HL-60 (cell line): ENCODE measurements around the gene NANP.
"Not testable (repeated sequence)": the region's sequence is repeated elsewhere in the genome, so short reads cannot be mapped to it uniquely, and the experiment has no call there.

Experiments
- DNase-seq, 2 experiments: peaks; one replicate each; pipeline ENCODE4 v3.0.0-alpha.2; 2010 to 2020; ENCODE audit warnings: low read depth in 1 of 2, low spot score in 1 of 2
- H3K27ac ChIP-seq: fragments of 250-450 bp; sonication (Bioruptor Pico); replicated peaks from 2 replicates; pipeline ENCODE4 v1.5.1; 2020; ENCODE audit warnings: mild to moderate bottlenecking, moderate library complexity
- H3K27me3 ChIP-seq: fragments of 250-450 bp; sonication (Bioruptor Pico); 2 replicates; pipeline ENCODE4 v1.5.1; 2021; ENCODE audit warnings: mild to moderate bottlenecking, moderate library complexity; ENCODE audit not compliant: insufficient read depth, poor library complexity, severe bottlenecking
- H3K4me3 ChIP-seq: replicated peaks from 2 replicates; pipeline ENCODE4 v1.5.1; 2011; ENCODE audit warnings: mild to moderate bottlenecking, control low read depth, low read length; ENCODE audit not compliant: insufficient read depth
- GABPA ChIP-seq: IDR thresholded peaks from 2 replicates; pipeline ENCODE4 v1.6.1; 2012; ENCODE audit warnings: low read depth
- POLR2AphosphoS5 ChIP-seq: IDR thresholded peaks from 2 replicates; pipeline ENCODE4 v1.6.1; 2012; ENCODE audit warnings: low read depth
- REST ChIP-seq: IDR thresholded peaks from 2 replicates; pipeline ENCODE4 v1.6.1; 2012; ENCODE audit warnings: low read depth; ENCODE audit not compliant: insufficient replicate concordance
- SPI1 ChIP-seq: IDR thresholded peaks from 2 replicates; pipeline ENCODE4 v1.6.1; 2012; ENCODE audit warnings: low read depth, mild to moderate bottlenecking, borderline replicate concordance
- TF ChIP-seq, protein P1 (sequence below): IDR thresholded peaks from one replicate; pipeline ENCODE4 v1.5.1; 2011; ENCODE audit warnings: low read length, control low read depth, inconsistent platforms; ENCODE audit not compliant: insufficient read depth

NANP gene

DNA sequence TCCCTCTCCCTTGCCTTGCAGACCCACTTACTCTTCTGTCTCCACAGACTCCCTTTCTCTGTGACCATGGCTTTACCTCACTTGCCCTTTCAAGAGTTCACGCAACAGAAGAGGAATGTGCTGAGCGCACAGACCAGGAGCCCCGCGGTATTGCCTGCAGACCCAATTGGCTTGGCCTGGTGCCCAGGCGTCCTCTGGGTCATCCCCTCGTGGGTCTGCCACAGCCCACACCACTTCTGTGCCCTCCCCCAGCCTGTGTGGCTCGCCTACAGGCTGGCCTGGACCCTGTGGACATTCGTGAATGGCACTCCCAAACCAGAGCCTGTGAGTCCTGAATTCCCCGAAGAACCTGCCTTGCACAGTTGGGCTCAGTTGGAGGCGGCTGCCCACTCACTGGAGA lies 23.2 kb downstream of the NANP start:
- H3K27me3 ChIP-seq: no peaks in the 10 kb centered on the region
- H3K4me3 ChIP-seq: no peak overlapping the region
- H3K27ac ChIP-seq: no peak overlapping the region
- DNase-seq: no peak
- TF ChIP-seq GABPA (no peak), POLR2AphosphoS5 (no peak), REST (no peak), SPI1 (no peak)
- TF ChIP-seq, protein P1, sequence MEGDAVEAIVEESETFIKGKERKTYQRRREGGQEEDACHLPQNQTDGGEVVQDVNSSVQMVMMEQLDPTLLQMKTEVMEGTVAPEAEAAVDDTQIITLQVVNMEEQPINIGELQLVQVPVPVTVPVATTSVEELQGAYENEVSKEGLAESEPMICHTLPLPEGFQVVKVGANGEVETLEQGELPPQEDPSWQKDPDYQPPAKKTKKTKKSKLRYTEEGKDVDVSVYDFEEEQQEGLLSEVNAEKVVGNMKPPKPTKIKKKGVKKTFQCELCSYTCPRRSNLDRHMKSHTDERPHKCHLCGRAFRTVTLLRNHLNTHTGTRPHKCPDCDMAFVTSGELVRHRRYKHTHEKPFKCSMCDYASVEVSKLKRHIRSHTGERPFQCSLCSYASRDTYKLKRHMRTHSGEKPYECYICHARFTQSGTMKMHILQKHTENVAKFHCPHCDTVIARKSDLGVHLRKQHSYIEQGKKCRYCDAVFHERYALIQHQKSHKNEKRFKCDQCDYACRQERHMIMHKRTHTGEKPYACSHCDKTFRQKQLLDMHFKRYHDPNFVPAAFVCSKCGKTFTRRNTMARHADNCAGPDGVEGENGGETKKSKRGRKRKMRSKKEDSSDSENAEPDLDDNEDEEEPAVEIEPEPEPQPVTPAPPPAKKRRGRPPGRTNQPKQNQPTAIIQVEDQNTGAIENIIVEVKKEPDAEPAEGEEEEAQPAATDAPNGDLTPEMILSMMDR: no peak

- Histone ChIP-seq H3K27ac (no peak overlapping the region), H3K27me3 (no peaks in the 10 kb centered on the region), H3K4me3 (no peak overlapping the region)
- TF ChIP-seq, protein P1: no peak
- no peak for DNase-seq
These were observed 31.5 kb downstream of the NANP start for GRCh38 chr20:25592135-25592852.

DNA sequence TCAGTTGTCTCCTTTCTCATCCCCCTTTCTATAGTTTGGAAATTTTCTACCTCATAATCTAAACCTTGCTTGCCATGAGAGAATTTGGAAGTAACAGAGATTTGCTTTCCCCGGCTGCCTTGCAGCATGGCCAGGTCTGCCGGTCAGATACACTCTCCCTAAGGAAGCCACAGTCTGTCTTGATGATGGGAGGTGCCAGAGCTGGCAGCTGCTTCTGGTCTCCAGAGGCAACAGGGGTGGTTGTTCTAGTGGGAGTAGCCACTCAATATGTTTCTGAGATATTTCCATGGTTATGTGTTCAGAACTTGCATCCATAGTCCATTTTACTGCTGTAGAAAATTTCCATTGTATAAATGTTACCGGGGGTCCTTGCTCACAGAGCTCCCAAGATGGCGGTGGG lies 33.0 kb downstream of the NANP start:
- DNase-seq, H3K27me3 ChIP-seq, H3K4me3 ChIP-seq, H3K27ac ChIP-seq: not testable (repeated sequence)

GRCh38 chr20:25588491-25588890 lies 35.3 kb downstream of the NANP start:
- TF ChIP-seq, protein P1: no peak
- TF ChIP-seq SPI1 (no peak), POLR2AphosphoS5 (no peak), GABPA (no peak), REST (no peak)
- H3K27ac ChIP-seq: no peak overlapping the region
- DNase-seq: no peak
- H3K27me3 ChIP-seq: peaks cover 22% of the 10 kb centered on the region
- no peak overlapping the region for H3K4me3 ChIP-seq
